K562 (cell line): ENCODE results near the gene KIAA0930. TPM values are rescaled to one million over a fixed set of nuclear protein-coding genes. Genes with fewer than 3 reads are reported as not detected.

ENCODE experiments used
- ATAC-seq: fragments of 200-7000 bp; cut with Tn5 transposase; 3 replicates; pipeline ENCODE4 v1.9.1; 2020; ENCODE audit warnings: moderate library complexity
- BruUV-seq: library from RNA; stranded (reverse); fragments of 400-500 nt; replicated peaks from 2 replicates; lab custom pipeline; 2021; lab: Mats Ljungman, UMichigan
- CTCF ChIA-PET: fragments of 300-600 bp; formaldehyde crosslinking; extraction: SDS; loops from one replicate; lab custom pipeline; 2021; ENCODE audit warnings: low intra/inter-chr PET ratio; lab: Yijun Ruan, JAX
- POLR2A ChIA-PET: fragments of 300-600, 350-650 bp; sonication (Branson Sonifier 250); formaldehyde crosslinking; extraction: SDS; loops from one replicate; lab custom pipeline; 2021; ENCODE audit warnings: antibody characterized with exemption, inconsistent platforms; lab: Yijun Ruan, JAX
- DNase-seq, 4 experiments: peaks; one replicate each; pipeline versions ENCODE4 v3.0.0 to v3.0.0-alpha.2; 2011 to 2018; ENCODE audit warnings: low spot score in 3 of 4, mixed read lengths in 3 of 4; ENCODE audit errors: extremely low read depth in 1 of 4
- FAIRE-seq: peaks from 2 replicates; lab custom pipeline; 2011; peaks lifted over from hg19 to GRCh38; lab: Jason Lieb, UNC
- H2AFZ ChIP-seq: 2 replicates; pipeline ENCODE4 v1.6.0; 2011; ENCODE audit warnings: low read depth, low read length, control low read depth, inconsistent platforms
- H3K27ac ChIP-seq: fragments of 200-600 bp; 3 replicates; pipeline ENCODE4 v1.8.0; 2011; ENCODE audit warnings: low read depth, mild to moderate bottlenecking, control low read depth, inconsistent platforms, low read length, moderate library complexity, mixed read lengths; ENCODE audit errors: extremely low read depth
- H3K27me3 ChIP-seq, 2 experiments: fragments of 300-600 bp in 1 of 2; 2 replicates in 1 of 2; 3 replicates in 1 of 2; pipeline versions ENCODE4 v1.6.0 to v1.8.0; 2011; ENCODE audit warnings: inconsistent platforms in 2 of 2, low read length in 2 of 2, mild to moderate bottlenecking in 1 of 2, mixed read lengths in 1 of 2, moderate library complexity in 1 of 2; ENCODE audit not compliant: control insufficient read depth in 2 of 2, insufficient read depth in 2 of 2
- H3K36me3 ChIP-seq: fragments of 300-600 bp; 3 replicates; pipeline ENCODE4 v1.8.0; 2011; ENCODE audit warnings: mild to moderate bottlenecking, low read length, inconsistent platforms; ENCODE audit not compliant: control insufficient read depth, insufficient read depth
- H3K4me1 ChIP-seq, 2 experiments: fragments of 200-600 bp in 1 of 2; replicated peaks in 1 of 2; 2 replicates in 1 of 2; 3 replicates in 1 of 2; pipeline versions ENCODE4 v1.5.1 to v1.8.0; 2011; ENCODE audit warnings: inconsistent platforms in 2 of 2, low read length in 2 of 2, mild to moderate bottlenecking in 1 of 2, mixed read lengths in 1 of 2, moderate library complexity in 1 of 2; ENCODE audit not compliant: control insufficient read depth in 2 of 2, insufficient read depth in 2 of 2
- H3K4me2 ChIP-seq: 2 replicates; pipeline ENCODE4 v1.6.1; 2011; ENCODE audit warnings: low read length, control low read depth, inconsistent platforms, mixed read lengths; ENCODE audit not compliant: insufficient read depth
- H3K4me3 ChIP-seq: fragments of 200-600 bp; sonication (generic), shearing (Covaris generic); 2 replicates; pipeline ENCODE4 v1.5.1; 2016; ENCODE audit warnings: control low read depth, inconsistent platforms
- H3K79me2 ChIP-seq: fragments of 200-600 bp; 3 replicates; pipeline ENCODE4 v1.8.0; 2011; ENCODE audit warnings: low read length, inconsistent platforms; ENCODE audit not compliant: control insufficient read depth, insufficient read depth
- H3K9ac ChIP-seq, 2 experiments: 2 replicates each; pipeline versions ENCODE4 v1.6.0 to v1.6.1; 2011; ENCODE audit warnings: low read depth in 2 of 2, low read length in 2 of 2, control low read depth in 1 of 2, inconsistent platforms in 1 of 2, mild to moderate bottlenecking in 1 of 2, mixed read lengths in 1 of 2; ENCODE audit not compliant: insufficient read depth in 1 of 2
- H3K9me1 ChIP-seq: one replicate; pipeline ENCODE4 v1.6.0; 2011; ENCODE audit warnings: inconsistent platforms, mild to moderate bottlenecking, low read length, moderate library complexity; ENCODE audit not compliant: control insufficient read depth, insufficient read depth
- H3K9me3 ChIP-seq: replicated peaks from 2 replicates; pipeline ENCODE4 v1.5.1; 2011; ENCODE audit warnings: low read depth, low read length, inconsistent platforms; ENCODE audit not compliant: control insufficient read depth, insufficient read depth
- H4K20me1 ChIP-seq: replicated peaks from 2 replicates; pipeline ENCODE4 v1.6.1; 2011; ENCODE audit warnings: low read length, inconsistent platforms, mixed read lengths; ENCODE audit not compliant: control insufficient read depth, insufficient read depth
- HNRNPK ChIP-seq: fragments of 200-400 bp; formaldehyde crosslinking; IDR thresholded peaks from one replicate; pipeline ENCODE4 v1.6.1; 2018; ENCODE audit warnings: mild to moderate bottlenecking, low read depth, low read length; ENCODE audit not compliant: poor library complexity, severe bottlenecking
- MAFG ChIP-seq: fragments of 450-650 bp; conservative IDR thresholded peaks from 2 replicates; pipeline ENCODE4 v1.6.1; 2016; ENCODE audit warnings: missing genetic modification characterization, missing compliant biosample characterization
- TEAD2 ChIP-seq: fragments of 450-650 bp; IDR thresholded peaks from 2 replicates; pipeline ENCODE4 v1.6.1; 2016; ENCODE audit warnings: missing genetic modification characterization, control low read depth, missing compliant biosample characterization
- WGBS: fragments of 100-300 bp; shearing (Covaris generic); methylation state at CpG from one replicate; pipeline ENCODE4 v1.1.6; 2016; ENCODE audit warnings: low coverage, mixed read lengths; ENCODE audit not compliant: insufficient coverage; ENCODE audit errors: missing lambda C conversion rate; 5-methylcytosine and 5-hydroxymethylcytosine counted together
- in situ Hi-C: fragments of 300-500 bp; cut with MboI; formaldehyde crosslinking; loops from 4 replicates; pipeline ENCODE4 v1.15.0; 2018; ENCODE audit warnings: inconsistent platforms, mixed read lengths
- intact Hi-C: fragments of 100-400 bp; cut with micrococcal nuclease; formaldehyde crosslinking; loops from 2 replicates; pipeline ENCODE4 v1.14.2; 2022
- polyA plus RNA-seq, 8 experiments: library from polyadenylated mRNA; depleted of rRNA in 4 of 8; stranded (reverse) in 5 of 8; unstranded in 3 of 8; fragments of >200 nt; fragmentation: Nextera tagmentation in 2 of 8; fragmentation: Illumina TruSeq in 1 of 8; extraction: Ambion mirVana in 2 of 8; extraction: Trizol in 1 of 8; gene quantifications; 2 replicates each; pipeline versions ENCODE4 v1.2.1 to v1.2.3, GENCODE V29; 2011 to 2014; ENCODE audit warnings: inconsistent platforms in 1 of 8, missing spikeins in 1 of 8
- total RNA-seq, 7 experiments: library from RNA; depleted of rRNA in 6 of 7; stranded (reverse); fragments of >200 nt in 6 of 7; fragmentation: Illumina TruSeq in 2 of 7; extraction: Trizol in 2 of 7; gene quantifications; 2 replicates each; pipeline versions ENCODE4 v1.2.1 to v1.2.3, GENCODE V29; 2011 to 2021; ENCODE audit warnings: low replicate concordance in 1 of 7
- TF ChIP-seq, protein P1 (sequence below): fragments of 150-350 bp; IDR thresholded peaks from 2 replicates; pipeline ENCODE4 v1.6.1; 2014; ENCODE audit warnings: low read depth, mild to moderate bottlenecking, low read length, borderline replicate concordance

The KIAA0930 gene
- total and polyA plus RNA-seq, 9 of the 15 experiments (the other 6 are each of a cell fraction or from before 2014, with no cell fraction given), result 0.24 to 12.1 (median 6.4) TPM

DNA sequence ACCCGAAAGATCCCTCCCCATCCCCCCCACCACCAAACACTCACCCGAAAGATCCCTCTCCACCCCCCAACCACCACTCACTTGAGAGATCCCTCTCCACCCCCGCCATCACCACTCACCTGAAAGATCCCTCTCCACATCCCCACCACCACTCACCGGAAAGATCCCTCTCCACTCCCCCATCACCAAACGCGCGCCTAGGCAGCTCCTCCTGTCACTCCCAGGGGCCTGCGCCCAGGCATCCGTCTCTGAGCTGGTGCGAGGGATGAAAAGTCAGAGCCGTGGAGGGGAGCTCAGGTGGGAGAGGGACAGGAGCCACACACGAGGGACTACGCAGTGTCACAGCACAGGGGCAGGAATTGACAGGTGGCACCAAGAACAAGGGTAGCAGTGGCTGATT is 11.5 kb downstream of the KIAA0930 start (continued):
- TF ChIP-seq, protein P1, sequence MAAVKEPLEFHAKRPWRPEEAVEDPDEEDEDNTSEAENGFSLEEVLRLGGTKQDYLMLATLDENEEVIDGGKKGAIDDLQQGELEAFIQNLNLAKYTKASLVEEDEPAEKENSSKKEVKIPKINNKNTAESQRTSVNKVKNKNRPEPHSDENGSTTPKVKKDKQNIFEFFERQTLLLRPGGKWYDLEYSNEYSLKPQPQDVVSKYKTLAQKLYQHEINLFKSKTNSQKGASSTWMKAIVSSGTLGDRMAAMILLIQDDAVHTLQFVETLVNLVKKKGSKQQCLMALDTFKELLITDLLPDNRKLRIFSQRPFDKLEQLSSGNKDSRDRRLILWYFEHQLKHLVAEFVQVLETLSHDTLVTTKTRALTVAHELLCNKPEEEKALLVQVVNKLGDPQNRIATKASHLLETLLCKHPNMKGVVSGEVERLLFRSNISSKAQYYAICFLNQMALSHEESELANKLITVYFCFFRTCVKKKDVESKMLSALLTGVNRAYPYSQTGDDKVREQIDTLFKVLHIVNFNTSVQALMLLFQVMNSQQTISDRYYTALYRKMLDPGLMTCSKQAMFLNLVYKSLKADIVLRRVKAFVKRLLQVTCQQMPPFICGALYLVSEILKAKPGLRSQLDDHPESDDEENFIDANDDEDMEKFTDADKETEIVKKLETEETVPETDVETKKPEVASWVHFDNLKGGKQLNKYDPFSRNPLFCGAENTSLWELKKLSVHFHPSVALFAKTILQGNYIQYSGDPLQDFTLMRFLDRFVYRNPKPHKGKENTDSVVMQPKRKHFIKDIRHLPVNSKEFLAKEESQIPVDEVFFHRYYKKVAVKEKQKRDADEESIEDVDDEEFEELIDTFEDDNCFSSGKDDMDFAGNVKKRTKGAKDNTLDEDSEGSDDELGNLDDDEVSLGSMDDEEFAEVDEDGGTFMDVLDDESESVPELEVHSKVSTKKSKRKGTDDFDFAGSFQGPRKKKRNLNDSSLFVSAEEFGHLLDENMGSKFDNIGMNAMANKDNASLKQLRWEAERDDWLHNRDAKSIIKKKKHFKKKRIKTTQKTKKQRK, result no peak
- TF ChIP-seq HNRNPK (no peak), TEAD2 (tag) (no peak)

- FAIRE-seq (no peak), ATAC-seq (no peak), DNase-seq (no peak)
- no peak overlapping the region for H3K4me2 ChIP-seq
- H2AFZ ChIP-seq, result no peak overlapping the region
- POLR2A ChIA-PET, result no interaction called here
- peaks cover 0 to 17% of the 10 kb centered on the region in 2 experiments; a peak in 2 of 5 replicates for H3K4me1 ChIP-seq
- no peak overlapping the region for H3K9ac ChIP-seq
- H3K79me2 ChIP-seq, result no peaks in the 10 kb centered on the region
- H3K36me3 ChIP-seq, result no peaks in the 10 kb centered on the region
- no peak overlapping the region for H3K27ac ChIP-seq
- CTCF ChIA-PET, result no interaction called here
- H4K20me1 ChIP-seq, result peaks cover 11% of the 10 kb centered on the region
- no peaks in the 10 kb centered on the region; a peak in 1 of 5 replicates for H3K27me3 ChIP-seq
- no peaks in the 10 kb centered on the region for H3K9me3 ChIP-seq
- H3K4me3 ChIP-seq, result no peak overlapping the region
- intact Hi-C loops, result no loop called here
- no peak for TF ChIP-seq MAFG
- TF ChIP-seq, all 486 proteins: peak for 0
- no peaks in the 10 kb centered on the region for H3K9me1 ChIP-seq
- WGBS, result 21% methylated on average over 4 of the region's 8 CpGs
- in situ Hi-C loops, result loop anchor here (25.0 kb wide), 1 partner anchor 416 kb away; no protein-coding TSS in a partner anchor
- no TSS peak for BruUV-seq
Observed at GRCh38 chr22:45228401-45228754, 12.3 kb downstream of the KIAA0930 start.
